HEK293 (cell line): Measurements from ENCODE around the gene MPDU1.
A peak's percentile ranks its signal among the peaks of the same experiment; 100 is the strongest.

Experiments used
- GLIS2 ChIP-seq: fragments of 450-650 bp; formaldehyde crosslinking; IDR thresholded peaks from 2 replicates; pipeline ENCODE4 v1.5.1; 2016; ENCODE audit warnings: missing biosample characterization, missing genetic modification characterization
- IKZF3 ChIP-seq: fragments of 450-650 bp; IDR thresholded peaks from 2 replicates; pipeline ENCODE4 v1.5.0; 2018; ENCODE audit warnings: missing biosample characterization, mild to moderate bottlenecking, missing genetic modification characterization, moderate library complexity
- KLF8 ChIP-seq: fragments of 450-650 bp; formaldehyde crosslinking; IDR thresholded peaks from 2 replicates; pipeline ENCODE4 v1.5.1; 2016; ENCODE audit warnings: missing biosample characterization, missing genetic modification characterization
- KLF9 ChIP-seq: fragments of 450-650 bp; formaldehyde crosslinking; IDR thresholded peaks from 2 replicates; pipeline ENCODE4 v1.5.1; 2016; ENCODE audit warnings: missing biosample characterization, missing genetic modification characterization, low read depth
- PRDM6 ChIP-seq: fragments of 450-650 bp; formaldehyde crosslinking; IDR thresholded peaks from 2 replicates; pipeline ENCODE4 v1.5.1; 2017; ENCODE audit warnings: missing biosample characterization, missing genetic modification characterization
- REPIN1 ChIP-seq: fragments of 450-650 bp; formaldehyde crosslinking; IDR thresholded peaks from 2 replicates; pipeline ENCODE4 v1.5.1; 2017; ENCODE audit warnings: missing biosample characterization, missing genetic modification characterization, low read depth
- SP7 ChIP-seq: fragments of 450-650 bp; formaldehyde crosslinking; IDR thresholded peaks from 2 replicates; pipeline ENCODE4 v1.5.1; 2016; ENCODE audit warnings: missing biosample characterization, missing genetic modification characterization
- TSHZ1 ChIP-seq: fragments of 450-650 bp; formaldehyde crosslinking; IDR thresholded peaks from 2 replicates; pipeline ENCODE4 v1.5.1; 2016; ENCODE audit warnings: missing biosample characterization, missing genetic modification characterization, borderline replicate concordance
- YY2 ChIP-seq: fragments of 450-650 bp; formaldehyde crosslinking; IDR thresholded peaks from 2 replicates; pipeline ENCODE4 v1.5.1; 2016; ENCODE audit warnings: missing biosample characterization, missing genetic modification characterization
- ZBTB26 ChIP-seq: fragments of 450-650 bp; formaldehyde crosslinking; optimal IDR thresholded peaks from 2 replicates; pipeline ENCODE3; 2016; ENCODE audit warnings: missing biosample characterization, mild to moderate bottlenecking, missing genetic modification characterization
- ZBTB8A ChIP-seq: fragments of 450-650 bp; formaldehyde crosslinking; IDR thresholded peaks from 2 replicates; pipeline ENCODE4 v1.5.1; 2016; ENCODE audit warnings: missing biosample characterization, missing genetic modification characterization
- ZFP3 ChIP-seq: fragments of 450-650 bp; formaldehyde crosslinking; IDR thresholded peaks from 2 replicates; pipeline ENCODE4 v1.5.1; 2016; ENCODE audit warnings: low read depth, missing biosample characterization, missing genetic modification characterization
- ZNF121 ChIP-seq: fragments of 450-650 bp; formaldehyde crosslinking; IDR thresholded peaks from 2 replicates; pipeline ENCODE4 v1.5.1; 2016; ENCODE audit warnings: missing biosample characterization, missing genetic modification characterization
- ZNF132 ChIP-seq: fragments of 450-650 bp; formaldehyde crosslinking; IDR thresholded peaks from 2 replicates; pipeline ENCODE4 v1.5.1; 2017; ENCODE audit warnings: missing biosample characterization, missing genetic modification characterization, borderline replicate concordance
- ZNF223 ChIP-seq: fragments of 450-650 bp; formaldehyde crosslinking; IDR thresholded peaks from 2 replicates; pipeline ENCODE4 v1.5.1; 2016; ENCODE audit warnings: missing biosample characterization, missing genetic modification characterization
- ZNF324 ChIP-seq: fragments of 450-650 bp; formaldehyde crosslinking; IDR thresholded peaks from 2 replicates; pipeline ENCODE4 v1.5.1; 2016; ENCODE audit warnings: missing biosample characterization, missing genetic modification characterization
- ZNF449 ChIP-seq: fragments of 450-650 bp; formaldehyde crosslinking; IDR thresholded peaks from 2 replicates; pipeline ENCODE4 v1.5.1; 2017; ENCODE audit warnings: missing biosample characterization, mild to moderate bottlenecking, missing genetic modification characterization, moderate library complexity
- ZNF548 ChIP-seq: fragments of 450-650 bp; formaldehyde crosslinking; IDR thresholded peaks from 2 replicates; pipeline ENCODE4 v1.5.1; 2016; ENCODE audit warnings: missing biosample characterization, missing genetic modification characterization
- ZNF747 ChIP-seq: fragments of 450-650 bp; formaldehyde crosslinking; IDR thresholded peaks from 2 replicates; pipeline ENCODE4 v1.5.1; 2016; ENCODE audit warnings: missing biosample characterization, missing genetic modification characterization
- ZSCAN23 ChIP-seq: fragments of 450-650 bp; formaldehyde crosslinking; IDR thresholded peaks from 2 replicates; pipeline ENCODE4 v1.5.1; 2016; ENCODE audit warnings: missing biosample characterization, missing genetic modification characterization
- TF ChIP-seq, protein P1 (sequence below): fragments of 450-650 bp; formaldehyde crosslinking; IDR thresholded peaks from 2 replicates; pipeline ENCODE4 v1.5.0; 2017; ENCODE audit warnings: missing biosample characterization, missing genetic modification characterization, borderline replicate concordance
- TF ChIP-seq, protein P2 (sequence below): fragments of 450-650 bp; formaldehyde crosslinking; IDR thresholded peaks from 2 replicates; pipeline ENCODE4 v1.5.1; 2016; ENCODE audit warnings: missing biosample characterization, missing genetic modification characterization
- TF ChIP-seq, protein P3 (sequence below): fragments of 450-650 bp; formaldehyde crosslinking; IDR thresholded peaks from 2 replicates; pipeline ENCODE4 v1.5.1; 2017; ENCODE audit warnings: missing biosample characterization, missing genetic modification characterization

MPDU1 gene

GRCh38 chr17:7548585-7549400 lies 34.9 kb upstream of the MPDU1 start, which contains the start of gene TNFSF12 (continued):
- TF ChIP-seq, protein P1, sequence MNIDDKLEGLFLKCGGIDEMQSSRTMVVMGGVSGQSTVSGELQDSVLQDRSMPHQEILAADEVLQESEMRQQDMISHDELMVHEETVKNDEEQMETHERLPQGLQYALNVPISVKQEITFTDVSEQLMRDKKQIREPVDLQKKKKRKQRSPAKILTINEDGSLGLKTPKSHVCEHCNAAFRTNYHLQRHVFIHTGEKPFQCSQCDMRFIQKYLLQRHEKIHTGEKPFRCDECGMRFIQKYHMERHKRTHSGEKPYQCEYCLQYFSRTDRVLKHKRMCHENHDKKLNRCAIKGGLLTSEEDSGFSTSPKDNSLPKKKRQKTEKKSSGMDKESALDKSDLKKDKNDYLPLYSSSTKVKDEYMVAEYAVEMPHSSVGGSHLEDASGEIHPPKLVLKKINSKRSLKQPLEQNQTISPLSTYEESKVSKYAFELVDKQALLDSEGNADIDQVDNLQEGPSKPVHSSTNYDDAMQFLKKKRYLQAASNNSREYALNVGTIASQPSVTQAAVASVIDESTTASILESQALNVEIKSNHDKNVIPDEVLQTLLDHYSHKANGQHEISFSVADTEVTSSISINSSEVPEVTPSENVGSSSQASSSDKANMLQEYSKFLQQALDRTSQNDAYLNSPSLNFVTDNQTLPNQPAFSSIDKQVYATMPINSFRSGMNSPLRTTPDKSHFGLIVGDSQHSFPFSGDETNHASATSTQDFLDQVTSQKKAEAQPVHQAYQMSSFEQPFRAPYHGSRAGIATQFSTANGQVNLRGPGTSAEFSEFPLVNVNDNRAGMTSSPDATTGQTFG (tag by site-specific recombination), result no peak
- TF ChIP-seq ZBTB26 (peak; percentile 69), TSHZ1 (tag by site-specific recombination) (no peak), ZNF747 (no peak), ZNF324 (tag by site-specific recombination) (no peak), REPIN1 (tag by site-specific recombination) (no peak; the same call in 1 of the 2 replicates), KLF8 (tag by site-specific recombination) (no peak), ZNF121 (tag by site-specific recombination) (no peak), ZNF449 (tag by site-specific recombination) (peak; percentile 42), ZSCAN23 (tag by site-specific recombination) (no peak), ZNF548 (tag by site-specific recombination) (no peak), ZNF223 (tag by site-specific recombination) (no peak), ZBTB8A (tag by site-specific recombination) (peak; percentile 94), KLF9 (tag by site-specific recombination) (no peak), SP7 (tag by site-specific recombination) (0 out of 2 replicates have a peak, but pooled peaks have one; percentile 26), YY2 (tag by site-specific recombination) (no peak), ZNF132 (no peak), GLIS2 (0 out of 2 replicates have a peak, but pooled peaks have one; percentile 20), IKZF3 (tag by site-specific recombination) (no peak), PRDM6 (tag by site-specific recombination) (no peak), ZFP3 (tag by site-specific recombination) (no peak)
- TF ChIP-seq, protein P2, sequence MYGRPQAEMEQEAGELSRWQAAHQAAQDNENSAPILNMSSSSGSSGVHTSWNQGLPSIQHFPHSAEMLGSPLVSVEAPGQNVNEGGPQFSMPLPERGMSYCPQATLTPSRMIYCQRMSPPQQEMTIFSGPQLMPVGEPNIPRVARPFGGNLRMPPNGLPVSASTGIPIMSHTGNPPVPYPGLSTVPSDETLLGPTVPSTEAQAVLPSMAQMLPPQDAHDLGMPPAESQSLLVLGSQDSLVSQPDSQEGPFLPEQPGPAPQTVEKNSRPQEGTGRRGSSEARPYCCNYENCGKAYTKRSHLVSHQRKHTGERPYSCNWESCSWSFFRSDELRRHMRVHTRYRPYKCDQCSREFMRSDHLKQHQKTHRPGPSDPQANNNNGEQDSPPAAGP, result peak; percentile 47; the same call in 1 of the 2 replicates
- TF ChIP-seq, protein P3, sequence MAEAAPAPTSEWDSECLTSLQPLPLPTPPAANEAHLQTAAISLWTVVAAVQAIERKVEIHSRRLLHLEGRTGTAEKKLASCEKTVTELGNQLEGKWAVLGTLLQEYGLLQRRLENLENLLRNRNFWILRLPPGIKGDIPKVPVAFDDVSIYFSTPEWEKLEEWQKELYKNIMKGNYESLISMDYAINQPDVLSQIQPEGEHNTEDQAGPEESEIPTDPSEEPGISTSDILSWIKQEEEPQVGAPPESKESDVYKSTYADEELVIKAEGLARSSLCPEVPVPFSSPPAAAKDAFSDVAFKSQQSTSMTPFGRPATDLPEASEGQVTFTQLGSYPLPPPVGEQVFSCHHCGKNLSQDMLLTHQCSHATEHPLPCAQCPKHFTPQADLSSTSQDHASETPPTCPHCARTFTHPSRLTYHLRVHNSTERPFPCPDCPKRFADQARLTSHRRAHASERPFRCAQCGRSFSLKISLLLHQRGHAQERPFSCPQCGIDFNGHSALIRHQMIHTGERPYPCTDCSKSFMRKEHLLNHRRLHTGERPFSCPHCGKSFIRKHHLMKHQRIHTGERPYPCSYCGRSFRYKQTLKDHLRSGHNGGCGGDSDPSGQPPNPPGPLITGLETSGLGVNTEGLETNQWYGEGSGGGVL (tag by site-specific recombination), result no peak
